HG03097 (cell line): Measurements from ENCODE around the gene OR2A7.
"Not testable (repeated sequence)": the region's sequence is repeated elsewhere in the genome, so short reads cannot be mapped to it uniquely, and the experiment has no call there.

Experiments used
- ATAC-seq: cut with Tn5 transposase; IDR thresholded peaks from one replicate; pipeline ENCODE4 v1.9.1; 2021; ENCODE audit not compliant: unreplicated experiment, low FRiP score

OR2A7 gene

GRCh38 chr7:144255471-144255897 lies 9.1 kb downstream of the OR2A7 start:
- ATAC-seq = no peak

- ATAC-seq = not testable (repeated sequence)
Measured at GRCh38 chr7:144252307-144252706, 12.3 kb downstream of the OR2A7 start.

GRCh38 chr7:144247674-144248330 lies 16.8 kb downstream of the OR2A7 start:
- ATAC-seq = not testable (repeated sequence)

GRCh38 chr7:144246967-144247366 lies 17.6 kb downstream of the OR2A7 start:
- ATAC-seq = not testable (repeated sequence)

- ATAC-seq = not testable (repeated sequence)
Measured at GRCh38 chr7:144245372-144245771, 19.2 kb downstream of the OR2A7 start.

- not testable (repeated sequence) for ATAC-seq
Measured at GRCh38 chr7:144239365-144239764, 25.2 kb downstream of the OR2A7 start, which contains the start of gene OR2A42. Gene OR2A42, minus strand, starts transcription at chr7:144239605. Its CDS starts 6,762 bp downstream, at chr7:144232843.

- ATAC-seq = not testable (repeated sequence)
Measured at GRCh38 chr7:144238530-144239082, 26.0 kb downstream of the OR2A7 start.

GRCh38 chr7:144233039-144233438 lies 31.6 kb downstream of the OR2A7 start:
- ATAC-seq = not testable (repeated sequence)

- not testable (repeated sequence) for ATAC-seq
Measured at GRCh38 chr7:144231027-144231426, 33.6 kb downstream of the OR2A7 start.

GRCh38 chr7:144228810-144229209 lies 35.8 kb downstream of the OR2A7 start:
- ATAC-seq = not testable (repeated sequence)

GRCh38 chr7:144226866-144227265 lies 37.7 kb downstream of the OR2A7 start:
- not testable (repeated sequence) for ATAC-seq

GRCh38 chr7:144223675-144224074 lies 40.9 kb downstream of the OR2A7 start:
- ATAC-seq = not testable (repeated sequence)

- ATAC-seq = not testable (repeated sequence)
Measured at GRCh38 chr7:144220531-144220930, 44.1 kb downstream of the OR2A7 start.

- ATAC-seq = not testable (repeated sequence)
Measured at GRCh38 chr7:144219149-144219548, 45.4 kb downstream of the OR2A7 start.

- ATAC-seq = not testable (repeated sequence)
Measured at GRCh38 chr7:144218581-144218980, 46.0 kb downstream of the OR2A7 start.

- ATAC-seq = not testable (repeated sequence)
Measured at GRCh38 chr7:144217200-144217599, 47.4 kb downstream of the OR2A7 start.
